ENCODE results near the gene GIMAP8.

GIMAP8 gene

GRCh38 chr7:150450491-150451001 is at the start of gene GIMAP8:
TSS of gene GIMAP8 (plus strand) at chr7:150450630. CDS start at chr7:150466699, 16,069 bp downstream.
- DNase-seq (peak; percentile 66), ATAC-seq (peak; percentile 45)

GRCh38 chr7:150400788-150401423 is 49.5 kb upstream of the GIMAP8 start:
- no peak for ATAC-seq
- no peak for DNase-seq

- DNase-seq (no peak), ATAC-seq (no peak)
These were observed 49.0 kb upstream of the GIMAP8 start for GRCh38 chr7:150401424-150401790.

GRCh38 chr7:150401861-150402631 is 48.4 kb upstream of the GIMAP8 start:
- ATAC-seq (no peak), DNase-seq (no peak)

DNA sequence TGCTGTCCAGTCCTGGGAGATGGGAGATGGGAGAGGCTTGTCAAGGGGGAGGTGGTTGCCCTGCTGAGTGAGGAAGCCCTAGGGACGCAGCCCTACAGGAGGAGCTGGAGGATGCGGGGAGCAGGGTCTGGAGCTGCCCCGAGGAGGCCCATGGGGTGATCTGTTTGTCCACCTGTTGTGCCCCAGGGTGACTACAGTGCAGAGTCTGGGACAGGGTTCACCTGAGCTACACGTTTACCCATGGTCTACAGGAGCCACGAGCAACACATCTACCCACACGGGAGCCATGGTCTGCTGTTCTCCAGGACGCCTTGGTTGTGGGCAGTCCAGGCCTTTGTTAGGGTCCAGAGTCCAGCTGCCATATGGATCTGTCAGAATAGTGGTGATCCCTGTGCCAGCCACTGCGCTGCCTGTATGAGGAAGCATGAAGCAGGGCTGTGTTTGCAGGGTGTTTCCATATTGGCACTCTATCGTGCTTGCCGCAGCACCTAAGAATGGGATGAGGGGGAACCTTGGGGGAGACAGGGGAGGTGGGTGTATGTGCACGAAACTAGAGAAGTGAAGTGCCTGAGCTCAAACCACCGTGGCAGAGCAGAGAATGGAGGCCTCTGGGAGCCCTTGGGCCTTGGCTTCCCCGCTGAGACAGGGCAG is 47.6 kb upstream of the GIMAP8 start:
- ATAC-seq = no peak
- no peak for DNase-seq

GRCh38 chr7:150403376-150404171 is 46.9 kb upstream of the GIMAP8 start:
- DNase-seq = no peak
- no peak for ATAC-seq

DNA sequence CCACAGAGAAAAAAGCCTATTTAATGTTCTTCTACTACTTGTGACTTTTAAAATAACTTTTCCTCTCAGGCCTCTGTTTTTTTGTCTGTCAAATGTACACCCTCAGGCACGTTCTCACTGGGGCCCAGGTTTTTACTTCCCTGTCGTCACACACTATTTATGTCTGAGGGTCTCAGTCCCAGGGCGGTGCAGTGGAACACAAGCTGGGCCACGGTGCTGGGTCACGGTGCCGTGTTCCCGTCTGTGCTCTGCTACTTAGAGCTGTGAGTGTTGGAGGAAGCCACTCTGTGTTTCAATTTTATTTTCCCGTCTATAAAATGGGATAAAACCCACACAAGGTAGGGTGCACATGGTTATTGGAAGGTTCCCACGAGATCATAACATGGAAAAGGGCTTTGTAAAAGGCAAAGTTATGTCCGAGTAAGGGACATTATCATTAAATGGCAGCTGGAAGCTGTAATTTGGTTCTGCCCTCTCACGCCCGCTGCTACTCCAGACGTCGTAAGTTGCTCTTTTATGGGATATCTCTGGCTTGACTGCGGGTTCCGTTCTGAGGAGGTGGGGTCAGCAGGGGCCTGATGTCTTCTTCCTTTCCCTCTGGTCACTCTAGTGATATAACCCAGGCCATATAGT is 46.1 kb upstream of the GIMAP8 start:
- DNase-seq (no peak), ATAC-seq (no peak)

DNA sequence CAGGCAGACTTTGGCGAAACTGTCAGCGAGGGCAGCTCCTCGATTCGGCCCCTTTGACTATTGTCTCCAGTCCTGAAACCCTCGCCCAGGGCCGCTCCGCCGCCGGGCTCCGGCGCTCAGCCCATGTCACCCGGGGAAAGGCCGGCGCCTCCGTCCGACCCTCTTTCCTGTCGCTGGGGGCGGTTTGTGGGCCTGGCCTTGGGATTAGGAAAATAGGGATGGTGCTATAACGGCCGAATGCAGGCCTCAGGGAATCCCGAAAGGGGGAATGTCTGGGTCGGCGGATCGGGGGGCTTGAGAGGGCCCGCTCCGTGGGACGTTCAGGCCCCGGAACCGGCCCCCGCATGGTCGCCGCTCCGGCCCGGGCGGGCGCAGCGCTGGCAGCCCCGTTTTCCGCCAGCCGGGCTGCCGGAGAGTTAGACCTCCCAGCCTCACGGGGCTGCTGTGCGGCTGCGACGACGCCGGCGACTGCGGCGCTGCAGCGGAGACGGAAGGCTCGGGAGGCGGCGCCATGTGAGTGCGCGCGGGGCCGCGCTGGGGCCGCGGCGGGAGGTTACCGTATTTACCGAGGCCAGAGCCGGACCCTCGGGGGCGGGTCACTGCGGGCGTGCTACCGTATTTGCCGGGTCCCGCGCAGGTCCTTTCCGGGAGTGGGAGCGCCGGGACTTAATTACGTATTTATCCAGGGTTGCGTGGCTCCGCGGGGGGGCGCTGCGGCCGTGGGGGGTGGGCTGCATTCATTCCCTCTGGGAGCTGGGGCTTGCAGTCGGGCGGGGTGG is 45.4 kb upstream of the GIMAP8 start:
- DNase-seq = peak; percentile 85
- ATAC-seq = peak; percentile 70

- ATAC-seq (peak; percentile 3), DNase-seq (peak; percentile 57)
These were observed 44.7 kb upstream of the GIMAP8 start for GRCh38 chr7:150405584-150406311.

DNA sequence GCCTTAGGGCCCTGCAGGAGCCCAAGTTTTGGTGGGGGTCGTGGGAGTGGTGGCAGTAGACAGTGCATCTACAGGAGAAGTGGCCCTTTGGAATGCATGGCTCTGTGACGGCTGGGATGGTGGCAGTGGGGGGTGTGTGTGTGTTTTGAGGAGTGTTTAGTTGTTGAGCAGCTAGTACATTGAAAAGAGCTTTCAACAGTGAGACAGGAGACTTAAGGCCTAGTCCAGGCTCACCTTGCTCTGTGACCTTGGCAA is 44.2 kb upstream of the GIMAP8 start:
- DNase-seq = no peak
- no peak for ATAC-seq

- ATAC-seq (peak; percentile 62), DNase-seq (peak; percentile 46)
These were observed 43.6 kb upstream of the GIMAP8 start for GRCh38 chr7:150406567-150407421.

GRCh38 chr7:150407588-150408392 is 42.6 kb upstream of the GIMAP8 start:
- DNase-seq = no peak
- no peak for ATAC-seq

DNA sequence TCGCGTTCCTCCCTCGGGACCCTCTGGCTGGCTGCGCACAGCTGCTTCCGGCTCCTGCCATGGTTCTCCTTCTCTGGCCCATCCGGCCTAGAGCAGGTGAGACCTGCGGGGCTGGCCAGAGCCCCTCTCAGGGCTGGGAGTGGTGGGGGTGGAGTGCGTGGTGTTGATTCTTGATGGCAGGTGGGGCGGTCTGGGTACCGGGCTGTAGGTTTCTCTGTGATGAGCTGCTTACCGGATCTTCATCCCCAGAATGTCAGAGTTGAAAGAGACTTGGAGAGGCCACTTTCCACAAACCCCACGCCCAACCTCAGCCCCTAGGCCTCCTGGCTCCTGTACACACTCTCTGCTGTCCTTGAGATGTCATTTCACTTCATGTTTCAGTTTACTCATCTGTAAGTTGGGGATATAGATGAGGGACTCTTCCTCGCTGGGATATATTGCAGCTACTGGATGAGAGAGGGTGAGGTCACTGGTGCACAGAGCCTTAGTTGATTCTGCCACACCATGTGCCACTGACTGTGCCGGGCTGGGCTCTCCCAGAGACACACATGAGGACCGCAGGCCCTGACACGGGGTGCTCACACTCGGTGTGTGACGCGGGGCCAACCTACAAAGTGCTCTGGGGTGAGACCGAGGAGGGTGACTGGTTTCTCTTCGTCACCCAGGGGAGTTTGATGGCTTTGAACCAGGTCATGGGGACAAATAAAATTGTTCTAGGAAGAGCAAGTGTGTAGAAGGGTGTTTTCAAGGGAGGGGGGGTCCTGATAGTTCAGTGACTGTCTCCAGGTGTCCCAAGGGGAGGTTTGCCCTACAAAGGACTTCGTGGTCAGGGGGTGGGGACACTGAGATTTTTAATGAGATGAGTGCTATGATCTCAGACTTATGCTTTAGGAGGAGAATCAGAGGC is 41.8 kb upstream of the GIMAP8 start:
- ATAC-seq (peak; percentile 12), DNase-seq (peak; percentile 38)

DNA sequence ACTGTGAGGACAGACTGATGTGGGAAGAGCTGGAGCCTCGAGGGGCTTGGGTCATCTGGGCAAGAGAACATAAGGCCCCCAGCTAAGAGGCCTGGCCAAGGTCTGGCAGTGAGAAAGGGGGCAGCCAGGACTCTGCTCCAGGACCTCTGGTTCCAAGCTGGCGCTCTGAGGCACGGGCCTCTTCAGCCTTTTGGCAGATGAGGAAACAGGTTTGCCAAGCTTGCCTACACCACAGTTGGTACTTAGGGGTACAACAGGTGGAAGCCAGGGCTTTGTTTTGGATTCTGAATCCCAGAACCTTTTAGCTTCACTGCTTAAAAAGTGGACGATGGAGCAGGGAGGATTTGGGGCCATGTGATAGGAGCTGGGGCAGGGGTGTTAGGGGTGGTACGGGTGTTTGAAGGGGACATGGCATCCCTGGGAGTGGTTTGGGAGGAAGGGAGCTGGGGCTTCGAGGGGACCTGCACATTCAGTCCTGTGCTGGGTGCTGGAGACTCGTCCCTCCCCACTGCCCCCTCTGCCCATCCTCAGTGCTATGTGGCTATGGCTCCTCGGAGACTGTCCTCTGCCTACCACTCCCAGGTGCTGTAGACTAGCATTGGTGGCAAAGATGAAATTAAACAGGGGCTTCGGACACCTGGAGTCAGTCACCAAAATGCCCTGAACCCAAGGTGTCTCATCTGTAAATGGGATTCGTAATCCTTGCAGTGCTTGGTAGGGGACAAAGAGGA is 41.0 kb upstream of the GIMAP8 start:
- DNase-seq (no peak), ATAC-seq (no peak)

GRCh38 chr7:150410131-150410530 is 40.3 kb upstream of the GIMAP8 start:
- DNase-seq (no peak), ATAC-seq (no peak)

- no peak for DNase-seq
These were observed 39.6 kb upstream of the GIMAP8 start for GRCh38 chr7:150410680-150411346.

More at GRCh38 chr7:150410680-150411346, 39.6 kb upstream of the GIMAP8 start:
- no peak for ATAC-seq

All from stimulated activated naive CD8-positive, alpha-beta T cell treated with anti-CD3 and anti-CD28 coated beads, Interleukin-15, Interleukin-2, amounts not matched to agents 100 U/mL and 50 U/mL, for 24 hours (primary cell).